ENCODE measurements around the gene PPFIA2.

GRCh38 chr12:81465191-81465590 is 294.0 kb downstream of the PPFIA2 start:
- TF ChIP-seq CTCF (conservative IDR thresholded peaks at IDR 0.05; ENCODE audit: low read depth, low read length) (no peak), EZH2 (IDR thresholded peaks at IDR 0.05; ENCODE audit: low read length, unreplicated experiment) (no peak), EZH2phosphoT487 (IDR thresholded peaks at IDR 0.05; ENCODE audit: borderline replicate concordance, low read length) (no peak)

Measured in PC-3 (cell line).